ENCODE measurements around the gene PCMT1. TPM values are rescaled to one million over a fixed set of nuclear protein-coding genes. Genes with fewer than 3 reads are reported as not detected.

Gene PCMT1
- total and polyA plus RNA-seq, 2 of the 8 experiments (the other 6 are each of a cell fraction or from before 2014, with no cell fraction given), result 84.3 to 91.3 TPM

DNA sequence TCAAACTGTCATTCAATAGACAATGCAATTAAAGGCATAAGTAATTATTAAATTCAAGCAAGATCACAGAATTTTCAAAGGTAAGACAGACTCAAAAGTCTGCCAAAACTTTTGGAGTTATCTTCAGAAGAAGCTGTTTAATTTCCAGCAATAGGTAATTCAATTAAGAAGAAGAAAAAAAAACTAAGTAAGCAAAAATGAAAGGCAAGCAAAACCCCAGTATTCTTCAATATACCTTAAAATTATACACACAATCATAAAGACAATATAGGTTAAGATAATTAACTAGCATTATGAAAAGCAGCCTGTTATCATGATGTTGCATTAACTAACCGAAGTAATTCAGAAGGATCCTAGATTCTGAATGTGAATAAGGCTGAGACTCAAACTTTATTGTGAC is 35.1 kb upstream of the PCMT1 start:
- no peak overlapping the region for H3K4me2 ChIP-seq (ENCODE audit: insufficient read depth in 1 of 2, low read depth in 2 of 2, low read length in 2 of 2)
- ChIA-PET CTCF (ENCODE audit: partially characterized antibody) (interaction anchor here (0.7 to 1.3 kb wide), 3 partner anchors 11 to 154 kb away, joined by 3 to 4 read pairs (median 3); no protein-coding TSS in a partner anchor), POLR2A (ENCODE audit: partially characterized antibody) (interaction anchor here (1.1 to 2.0 kb wide), 3 partner anchors 8 to 18 kb away, joined by 3 to 7 read pairs (median 3); no protein-coding TSS in a partner anchor)
- no peak overlapping the region for H2AFZ ChIP-seq (ENCODE audit: low read length)
- peaks cover 7 to 82% of the 10 kb centered on the region in 2 experiments for H3K79me2 ChIP-seq (ENCODE audit: control insufficient read depth in 1 of 2, insufficient read depth in 2 of 2, low read length in 2 of 2)
- H2BK20ac ChIP-seq (ENCODE audit: low read length), result no peak overlapping the region
- peaks cover 2% of the 10 kb centered on the region; the same call in 1 of the 2 replicates for H3K79me1 ChIP-seq (ENCODE audit: low read depth, low read length)
- no peak overlapping the region for H3K14ac ChIP-seq (ENCODE audit: insufficient read length)
- H2BK12ac ChIP-seq (ENCODE audit: low read depth, low read length), result no peak overlapping the region
- DNase-seq (ENCODE audit: low read depth in 1 of 2, low spot score in 2 of 2) (no peak), FAIRE-seq (no peak)
- no peak overlapping the region for H3K4ac ChIP-seq (replicated peaks; ENCODE audit: insufficient read length, low read depth, low read length)
- no peaks in the 10 kb centered on the region for H3K36me3 ChIP-seq (ENCODE audit: control insufficient read depth in 2 of 4, insufficient read depth in 4 of 4, low read length in 3 of 4)
- no peak overlapping the region for H3K56ac ChIP-seq (replicated peaks; ENCODE audit: insufficient read length, low read depth, low read length)
- peaks cover 0 to 9% of the 10 kb centered on the region in 2 experiments for H4K20me1 ChIP-seq (replicated peaks in 1 of 2; ENCODE audit: control insufficient read depth in 1 of 2, insufficient read depth in 2 of 2, low read length in 2 of 2)
- H3K23me2 ChIP-seq (ENCODE audit: low read depth, low read length), result peaks cover 4% of the 10 kb centered on the region; the same call in 1 of the 2 replicates
- H3K18ac ChIP-seq (ENCODE audit: extremely low read depth, low read length), result no peak overlapping the region
- H3K9me3 ChIP-seq (ENCODE audit: insufficient read depth in 2 of 2, low read depth in 1 of 2, low read length in 1 of 2), result no peaks in the 10 kb centered on the region
- H3K27ac ChIP-seq (ENCODE audit: low read depth, low read length), result no peak overlapping the region
- H2AK5ac ChIP-seq (ENCODE audit: low read depth, low read length), result no peak overlapping the region
- no peak overlapping the region for H2BK120ac ChIP-seq (replicated peaks; ENCODE audit: low read depth, low read length)
- no peak overlapping the region for H2BK5ac ChIP-seq (ENCODE audit: low read depth, low read length)
- no peaks in the 10 kb centered on the region for H3K27me3 ChIP-seq (replicated peaks in 1 of 4; ENCODE audit: control insufficient read depth in 3 of 4, extremely low read depth in 1 of 4, insufficient read depth in 3 of 4, low read length in 3 of 4)
- H4K5ac ChIP-seq (ENCODE audit: insufficient read length, low read depth, low read length), result no peak overlapping the region
- H3K23ac ChIP-seq (ENCODE audit: insufficient read length), result no peak overlapping the region
- H2BK15ac ChIP-seq (ENCODE audit: low read length), result no peak overlapping the region
- H4K91ac ChIP-seq (replicated peaks; ENCODE audit: insufficient read length, low read length), result no peak overlapping the region
- H4K8ac ChIP-seq (ENCODE audit: extremely low read depth, insufficient read depth, low read length), result no peak overlapping the region
- 100% methylated on average over 1 of the region's 1 CpG; no CpG with 5 or more reads in 1 of the 2 experiments for WGBS, 2 experiments (ENCODE audit: extremely low coverage in 1 of 2, insufficient coverage in 1 of 2, insufficient read length in 1 of 2, insufficient replicate concordance in 2 of 2, low coverage in 1 of 2, low lambda C conversion rate in 2 of 2, missing lambda C conversion rate in 1 of 2)
- TF ChIP-seq YY1 (IDR thresholded peaks at IDR 0.05; ENCODE audit: low read depth, low read length) (no peak), SAP30 (IDR thresholded peaks at IDR 0.05; ENCODE audit: insufficient read depth, insufficient replicate concordance, low read length) (no peak)
- peaks cover 0 to 4% (median 2%) of the 10 kb centered on the region in 4 experiments; a peak in 3 of 7 replicates for H3K4me1 ChIP-seq (replicated peaks in 1 of 4; ENCODE audit: control insufficient read depth in 3 of 4, insufficient read depth in 4 of 4, low read length in 3 of 4)
- H3K4me3 ChIP-seq (ENCODE audit: extremely low read depth in 1 of 4, insufficient read depth in 2 of 4, low read depth in 3 of 4, low read length in 4 of 4), result no peak overlapping the region
- H3K9ac ChIP-seq (replicated peaks in 1 of 4; ENCODE audit: extremely low read depth in 1 of 4, low read depth in 3 of 4, low read length in 3 of 4), result no peak overlapping the region

Measured in H1 (cell line).